HepG2 (cell line): ENCODE measurements around the gene DGKD. TPM values are rescaled to one million over a fixed set of nuclear protein-coding genes. Genes with fewer than 3 reads are reported as not detected.

ENCODE experiments used
- GPN1 ChIP-seq: sonication (generic); formaldehyde crosslinking; IDR thresholded peaks from 2 replicates; pipeline ENCODE4 v1.5.1; 2020; ENCODE audit warnings: missing genetic modification reagents, borderline replicate concordance
- IKZF5 ChIP-seq: IDR thresholded peaks from 2 replicates; pipeline ENCODE4 v1.6.1; 2018; ENCODE audit warnings: missing genetic modification reagents, mild to moderate bottlenecking, missing compliant biosample characterization
- KLF13 ChIP-seq: sonication (generic); formaldehyde crosslinking; IDR thresholded peaks from 2 replicates; pipeline ENCODE4 v1.4.0; 2020; ENCODE audit warnings: mild to moderate bottlenecking, missing genetic modification reagents
- SETDB1 ChIP-seq: sonication (generic); formaldehyde crosslinking; IDR thresholded peaks from 2 replicates; pipeline ENCODE4 v1.5.1; 2020; ENCODE audit warnings: missing genetic modification reagents, mild to moderate bottlenecking, borderline replicate concordance
- SRSF4 ChIP-seq: fragments of 200-400 bp; formaldehyde crosslinking; IDR thresholded peaks from one replicate; pipeline ENCODE4 v1.6.1; 2018; ENCODE audit warnings: mild to moderate bottlenecking, low read depth, low read length, moderate library complexity; ENCODE audit not compliant: poor library complexity, severe bottlenecking
- TEAD3 ChIP-seq: optimal IDR thresholded peaks from 2 replicates; pipeline ENCODE3; 2016; ENCODE audit warnings: borderline replicate concordance
- ZBTB2 ChIP-seq: sonication (generic); formaldehyde crosslinking; IDR thresholded peaks from 2 replicates; pipeline ENCODE4 v1.8.0; 2022; ENCODE audit warnings: low read depth, missing genetic modification reagents
- ZNF609 ChIP-seq: sonication (generic); formaldehyde crosslinking; IDR thresholded peaks from 2 replicates; pipeline ENCODE4 v1.4.0; 2020; ENCODE audit warnings: mild to moderate bottlenecking, missing genetic modification reagents, borderline replicate concordance
- ZNF660 ChIP-seq: sonication (generic); formaldehyde crosslinking; IDR thresholded peaks from 2 replicates; pipeline ENCODE4 v1.5.1; 2020; ENCODE audit warnings: mild to moderate bottlenecking, low read depth, missing genetic modification reagents, borderline replicate concordance
- ZNF746 ChIP-seq: sonication (generic); formaldehyde crosslinking; IDR thresholded peaks from 2 replicates; pipeline ENCODE4 v1.8.0; 2022; ENCODE audit warnings: mild to moderate bottlenecking, missing genetic modification reagents
- ZNF749 ChIP-seq: sonication (generic); formaldehyde crosslinking; IDR thresholded peaks from 2 replicates; pipeline ENCODE4 v1.8.0; 2022; ENCODE audit warnings: mild to moderate bottlenecking, missing genetic modification reagents, moderate library complexity, borderline replicate concordance
- ZZZ3 ChIP-seq: sonication (generic); formaldehyde crosslinking; IDR thresholded peaks from 2 replicates; pipeline ENCODE4 v1.4.0; 2020; ENCODE audit warnings: missing genetic modification reagents, mild to moderate bottlenecking, borderline replicate concordance
- polyA plus RNA-seq, 8 experiments: library from polyadenylated mRNA; depleted of rRNA in 3 of 8; stranded (reverse) in 7 of 8; unstranded in 1 of 8; fragments of >200 nt; fragmentation: Illumina TruSeq in 4 of 8; extraction: Trizol in 4 of 8; gene quantifications; 2 replicates each; pipeline versions ENCODE4 v1.2.1 to v1.2.3, GENCODE V29; 2011 to 2016; ENCODE audit warnings: low read depth in 4 of 8, missing spikeins in 1 of 8, mixed read lengths in 1 of 8; ENCODE audit not compliant: insufficient read depth in 1 of 8
- total RNA-seq, 5 experiments: library from RNA; depleted of rRNA; stranded (reverse); fragments of >200 nt; fragmentation: Illumina TruSeq; extraction: Trizol; gene quantifications; 2 replicates each; pipeline ENCODE4 v1.2.3, GENCODE V29; 2016; ENCODE audit warnings: low read depth in 1 of 5

The DGKD gene
- total and polyA plus RNA-seq, 2 of the 13 experiments (the other 11 are each of a cell fraction or from before 2014, with no cell fraction given) = 24.5 to 33.2 TPM

GRCh38 chr2:233353769-233354499 lies at the start of gene DGKD (continued):
- TF ChIP-seq ZNF609 (CRISPR knock-in tag) (peak; percentile 66; the same call in 1 of the 2 replicates), IKZF5 (no peak), GPN1 (CRISPR knock-in tag) (no peak), ZNF660 (CRISPR knock-in tag) (no peak), ZBTB2 (CRISPR knock-in tag) (0 out of 2 replicates have a peak, but pooled peaks have one; percentile 9), KLF13 (CRISPR knock-in tag) (no peak), ZZZ3 (no peak), ZNF746 (no peak), TEAD3 (CRISPR knock-in tag) (no peak), SRSF4 (no peak), ZNF749 (CRISPR knock-in tag) (no peak), SETDB1 (no peak)
